GM23338 (cell line): ENCODE data around the gene PDZD8. TPM values are rescaled to one million over a fixed set of nuclear protein-coding genes. Genes with fewer than 3 reads are reported as not detected.
A peak's percentile ranks its signal among the peaks of the same experiment; 100 is the strongest.

Source experiments
- ATAC-seq: fragments of 200-7000 bp; cut with Tn5 transposase; 3 replicates; pipeline ENCODE4 v1.9.1; 2020
- DNase-seq: peaks from one replicate; pipeline ENCODE4 v3.0.0-alpha.2; 2015; ENCODE audit warnings: low spot score
- H2AFZ ChIP-seq: fragments of 200-600 bp; sonication (generic); 2 replicates; pipeline ENCODE4 v1.8.0; 2016; ENCODE audit warnings: antibody characterized with exemption, mild to moderate bottlenecking, moderate library complexity
- H3F3A ChIP-seq: fragments of 200-600 bp; sonication (generic); replicated peaks from 2 replicates; pipeline ENCODE4 v1.8.0; 2017; ENCODE audit warnings: antibody characterized with exemption, mixed run types, low read depth
- H3K27ac ChIP-seq: fragments of 200-600 bp; sonication (generic); 2 replicates; pipeline ENCODE4 v1.6.1; 2016; ENCODE audit warnings: low read depth
- H3K27me3 ChIP-seq: fragments of 200-600 bp; sonication (generic); 2 replicates; pipeline ENCODE4 v1.8.0; 2016; ENCODE audit warnings: mild to moderate bottlenecking, mixed run types, moderate library complexity; ENCODE audit not compliant: insufficient read depth
- H3K36me3 ChIP-seq: fragments of 200-600 bp; sonication (generic); 2 replicates; pipeline ENCODE4 v1.8.0; 2016; ENCODE audit warnings: mild to moderate bottlenecking; ENCODE audit not compliant: insufficient read depth
- H3K4me1 ChIP-seq: fragments of 200-600 bp; sonication (generic); 2 replicates; pipeline ENCODE4 v1.8.0; 2016; ENCODE audit warnings: mild to moderate bottlenecking, moderate library complexity; ENCODE audit not compliant: insufficient read depth
- H3K4me2 ChIP-seq: fragments of 200-600 bp; sonication (generic); 2 replicates; pipeline ENCODE4 v1.7.1; 2017; ENCODE audit warnings: mixed run types
- H3K4me3 ChIP-seq: fragments of 200-600 bp; sonication (generic); 2 replicates; pipeline ENCODE4 v1.6.1; 2016; ENCODE audit warnings: mixed run types
- H3K79me2 ChIP-seq: fragments of 200-600 bp; sonication (generic); replicated peaks from 2 replicates; pipeline ENCODE4 v1.8.0; 2017; ENCODE audit warnings: mild to moderate bottlenecking; ENCODE audit not compliant: insufficient read depth
- H3K9me2 ChIP-seq: fragments of 200-600 bp; sonication (generic); 2 replicates; pipeline ENCODE4 v1.8.0; 2017; ENCODE audit not compliant: insufficient read depth
- H4K20me1 ChIP-seq: fragments of 200-600 bp; sonication (generic); replicated peaks from 2 replicates; pipeline ENCODE4 v1.8.0; 2017; ENCODE audit warnings: mild to moderate bottlenecking; ENCODE audit not compliant: insufficient read depth
- H3K27ac Mint-ChIP-seq: 2 replicates; pipeline ENCODE4 v1.8.0; 2020; ENCODE audit warnings: inconsistent platforms, mild to moderate bottlenecking, moderate library complexity, mixed read lengths
- H3K27me3 Mint-ChIP-seq: 3 replicates; pipeline ENCODE4 v1.8.0; 2022; ENCODE audit warnings: low read depth, mild to moderate bottlenecking, moderate library complexity, mixed read lengths, inconsistent platforms; ENCODE audit not compliant: insufficient read depth, poor library complexity
- H3K36me3 Mint-ChIP-seq: 3 replicates; pipeline ENCODE4 v1.8.0; 2021; ENCODE audit warnings: low read depth, mild to moderate bottlenecking, inconsistent platforms, moderate library complexity, mixed read lengths
- H3K4me1 Mint-ChIP-seq: 3 replicates; pipeline ENCODE4 v1.8.0; 2020; ENCODE audit warnings: mild to moderate bottlenecking, inconsistent platforms, mixed read lengths
- H3K4me3 Mint-ChIP-seq: 3 replicates; pipeline ENCODE4 v1.8.0; 2021; ENCODE audit warnings: moderate library complexity, mild to moderate bottlenecking, inconsistent platforms, mixed read lengths
- H3K9me3 Mint-ChIP-seq: 3 replicates; pipeline ENCODE4 v1.8.0; 2020; ENCODE audit warnings: moderate library complexity, mild to moderate bottlenecking, inconsistent platforms, mixed read lengths
- CREB1 ChIP-seq: fragments of 250-450 bp; sonication (Bioruptor Pico); IDR thresholded peaks from 2 replicates; pipeline ENCODE4 v1.5.0; 2020; ENCODE audit warnings: low read depth, mild to moderate bottlenecking, moderate library complexity
- CTCF ChIP-seq, 2 experiments: fragments of 200-600 bp in 1 of 2; sonication (generic) in 1 of 2; conservative IDR thresholded peaks; 2 replicates each; pipeline versions ENCODE4 v1.5.1 to v1.6.1; 2016 to 2017; ENCODE audit warnings: antibody characterized with exemption in 2 of 2, low read depth in 2 of 2, mild to moderate bottlenecking in 2 of 2, moderate library complexity in 1 of 2
- EZH2phosphoT487 ChIP-seq: fragments of 200-600 bp; sonication (generic); IDR thresholded peaks from one replicate; pipeline ENCODE4 v1.8.1; 2018; ENCODE audit warnings: antibody characterized with exemption; ENCODE audit not compliant: unreplicated experiment
- JUNB ChIP-seq: IDR thresholded peaks from one replicate; pipeline ENCODE4 v1.6.1; 2016; ENCODE audit warnings: antibody characterized with exemption; ENCODE audit not compliant: unreplicated experiment
- STAT1 ChIP-seq: IDR thresholded peaks from one replicate; pipeline ENCODE4 v1.6.1; 2016; ENCODE audit warnings: antibody characterized with exemption; ENCODE audit not compliant: unreplicated experiment
- ZNF114 ChIP-seq: fragments of 250-450 bp; sonication (Bioruptor Pico); IDR thresholded peaks from 2 replicates; pipeline ENCODE4 v1.5.0; 2020; ENCODE audit warnings: mild to moderate bottlenecking, moderate library complexity
- polyA plus RNA-seq: library from polyadenylated mRNA; unstranded; fragments of >200 nt; fragmentation: Nextera tagmentation; extraction: Ambion mirVana; gene quantifications from 2 replicates; pipeline ENCODE4 v1.2.1, GENCODE V29; 2016
- total RNA-seq: library from RNA; depleted of rRNA; stranded (reverse); fragments of >200 nt; shearing (Covaris generic); gene quantifications from 2 replicates; pipeline ENCODE4 v1.2.3, GENCODE V29; 2014

The PDZD8 gene
- total and polyA plus RNA-seq, 2 experiments from 2014 or later, result 11.4 to 28.6 TPM

- no peak overlapping the region for H2AFZ ChIP-seq
- no peak overlapping the region for H3K27ac ChIP-seq
- H3K4me1 ChIP-seq, result peaks cover 18% of the 10 kb centered on the region
- Mint-ChIP-seq H3K4me1 (peaks cover 20% of the 10 kb centered on the region), H3K27ac (no peak overlapping the region), H3K36me3 (peaks cover 12% of the 10 kb centered on the region; the same call in 2 of the 3 replicates), H3K27me3 (no peaks in the 10 kb centered on the region), H3K4me3 (no peak overlapping the region), H3K9me3 (peaks cover 4% of the 10 kb centered on the region; the same call in 2 of the 3 replicates)
- H3K4me3 ChIP-seq, result no peak overlapping the region
- peaks cover 8% of the 10 kb centered on the region for H4K20me1 ChIP-seq
- H3K4me2 ChIP-seq, result no peak overlapping the region
- no peaks in the 10 kb centered on the region for H3K27me3 ChIP-seq
- H3K9me2 ChIP-seq, result no peaks in the 10 kb centered on the region
- no peaks in the 10 kb centered on the region for H3K36me3 ChIP-seq
- ATAC-seq (no peak; the same call in 1 of the 3 replicates), DNase-seq (peak; percentile 71)
- TF ChIP-seq JUNB, result no peak
- TF ChIP-seq CTCF (conservative IDR thresholded peaks at IDR 0.05; ENCODE audit: low read depth in 2 of 2), result peak; percentile 65 to 74
- H3F3A ChIP-seq, result no peaks in the 10 kb centered on the region
- H3K79me2 ChIP-seq, result peaks cover 15% of the 10 kb centered on the region
These were observed 55.1 kb downstream of the PDZD8 start for GRCh38 chr10:117320050-117320665.

- Histone ChIP-seq H3K4me2 (no peak overlapping the region), H4K20me1 (peaks cover 8% of the 10 kb centered on the region), H3K4me1 (peaks cover 11% of the 10 kb centered on the region), H3K79me2 (peaks cover 6% of the 10 kb centered on the region), H3F3A (no peaks in the 10 kb centered on the region), H3K36me3 (no peaks in the 10 kb centered on the region), H3K4me3 (no peak overlapping the region), H2AFZ (no peak overlapping the region), H3K27me3 (no peaks in the 10 kb centered on the region), H3K27ac (no peak overlapping the region), H3K9me2 (no peaks in the 10 kb centered on the region)
- Mint-ChIP-seq H3K36me3 (peaks cover under 1% of the 10 kb centered on the region; the same call in 2 of the 3 replicates), H3K9me3 (no peaks in the 10 kb centered on the region), H3K27ac (no peak overlapping the region), H3K27me3 (no peaks in the 10 kb centered on the region), H3K4me1 (peaks cover 18% of the 10 kb centered on the region), H3K4me3 (no peak overlapping the region)
- TF ChIP-seq ZNF114 (CRISPR knock-in tag) (no peak), EZH2phosphoT487 (no peak), STAT1 (no peak), CTCF (conservative IDR thresholded peaks at IDR 0.05; ENCODE audit: low read depth in 2 of 2) (peak in 1 of 2 experiments; percentile 52; a peak in 2 of 4 replicates), CREB1 (CRISPR knock-in tag) (no peak), JUNB (no peak)
- DNase-seq, result no peak
- no peak for ATAC-seq
These were observed 56.3 kb downstream of the PDZD8 start for GRCh38 chr10:117318909-117319308.
